HG02763 (cell line): ENCODE results near the gene IBA57.

Experiments used
- ATAC-seq: cut with Tn5 transposase; IDR thresholded peaks from one replicate; pipeline ENCODE4 v1.9.1; 2021; ENCODE audit warnings: mild to moderate bottlenecking, moderate library complexity; ENCODE audit not compliant: unreplicated experiment

The IBA57 gene

DNA sequence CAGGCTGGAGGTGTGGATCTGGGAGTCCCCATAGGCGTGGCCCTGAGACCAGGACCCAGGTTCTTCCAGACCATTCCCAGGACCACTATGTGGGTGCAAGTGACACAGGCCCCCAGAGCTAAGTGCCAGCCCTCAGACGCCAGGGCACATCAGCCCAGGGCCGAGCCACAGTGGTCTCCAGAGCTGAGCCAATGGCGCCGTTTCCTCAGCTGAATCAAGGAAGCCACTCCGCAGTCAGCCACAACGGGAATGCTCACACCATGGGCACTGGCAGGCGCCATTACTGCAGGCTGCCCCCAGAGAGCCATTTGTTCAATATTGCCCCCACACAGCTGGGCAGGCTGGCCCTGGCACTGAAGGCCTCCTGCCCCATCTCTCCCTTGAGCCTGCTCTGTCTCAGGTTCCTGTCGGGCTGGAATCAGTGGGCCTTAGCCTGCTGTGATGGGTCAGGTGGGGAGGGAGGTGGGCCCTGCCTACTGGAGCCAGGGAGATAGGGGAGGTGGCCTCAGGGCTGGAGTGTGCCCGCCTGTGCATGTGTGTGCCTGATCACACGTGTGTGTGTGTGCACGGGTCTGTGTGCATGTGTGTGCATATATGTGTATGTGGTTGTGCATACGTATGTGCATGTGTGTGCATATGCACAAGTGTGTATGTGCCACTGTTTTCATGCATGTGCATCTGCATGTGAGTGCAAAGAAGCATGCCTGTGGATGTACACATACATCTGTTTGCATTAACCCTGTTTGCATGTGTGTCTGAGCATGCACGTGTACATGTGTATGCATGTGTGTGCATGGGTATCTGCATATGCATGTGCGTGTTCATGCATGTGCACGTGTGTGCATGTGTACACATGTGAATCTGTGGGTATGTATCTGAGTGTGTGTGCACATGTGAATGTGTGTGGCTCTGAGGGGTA, 9.7 kb upstream of the IBA57 start:
- no peak for ATAC-seq

DNA sequence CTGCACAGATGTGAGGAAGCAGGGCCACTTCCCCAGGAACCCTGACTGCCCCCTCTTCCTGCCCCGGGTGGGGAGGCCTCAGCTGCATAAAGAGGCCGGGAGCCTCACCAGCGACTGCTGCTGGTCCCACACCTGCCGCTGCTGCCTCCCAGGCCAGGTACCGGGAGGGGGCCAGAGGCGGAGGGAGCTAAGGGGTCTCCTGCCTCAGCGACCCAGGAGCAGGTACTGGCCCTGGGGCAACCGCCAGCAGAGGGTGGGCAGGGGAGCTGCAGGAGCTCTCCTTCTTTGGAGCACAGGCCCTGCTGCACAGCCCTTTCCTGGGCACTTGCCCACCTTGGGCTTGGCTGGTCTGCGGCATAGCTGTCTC, 9.1 kb upstream of the IBA57 start:
- ATAC-seq, result no peak

- ATAC-seq, result no peak
Observed at GRCh38 chr1:228156941-228157728, 8.5 kb upstream of the IBA57 start.

DNA sequence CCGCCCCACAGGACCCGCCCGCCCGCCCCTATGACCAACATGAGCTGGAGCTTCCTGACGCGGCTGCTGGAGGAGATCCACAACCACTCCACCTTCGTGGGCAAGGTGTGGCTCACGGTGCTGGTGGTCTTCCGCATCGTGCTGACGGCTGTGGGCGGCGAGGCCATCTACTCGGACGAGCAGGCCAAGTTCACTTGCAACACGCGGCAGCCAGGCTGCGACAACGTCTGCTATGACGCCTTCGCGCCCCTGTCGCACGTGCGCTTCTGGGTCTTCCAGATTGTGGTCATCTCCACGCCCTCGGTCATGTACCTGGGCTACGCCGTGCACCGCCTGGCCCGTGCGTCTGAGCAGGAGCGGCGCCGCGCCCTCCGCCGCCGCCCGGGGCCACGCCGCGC, 7.9 kb upstream of the IBA57 start:
- no peak for ATAC-seq

DNA sequence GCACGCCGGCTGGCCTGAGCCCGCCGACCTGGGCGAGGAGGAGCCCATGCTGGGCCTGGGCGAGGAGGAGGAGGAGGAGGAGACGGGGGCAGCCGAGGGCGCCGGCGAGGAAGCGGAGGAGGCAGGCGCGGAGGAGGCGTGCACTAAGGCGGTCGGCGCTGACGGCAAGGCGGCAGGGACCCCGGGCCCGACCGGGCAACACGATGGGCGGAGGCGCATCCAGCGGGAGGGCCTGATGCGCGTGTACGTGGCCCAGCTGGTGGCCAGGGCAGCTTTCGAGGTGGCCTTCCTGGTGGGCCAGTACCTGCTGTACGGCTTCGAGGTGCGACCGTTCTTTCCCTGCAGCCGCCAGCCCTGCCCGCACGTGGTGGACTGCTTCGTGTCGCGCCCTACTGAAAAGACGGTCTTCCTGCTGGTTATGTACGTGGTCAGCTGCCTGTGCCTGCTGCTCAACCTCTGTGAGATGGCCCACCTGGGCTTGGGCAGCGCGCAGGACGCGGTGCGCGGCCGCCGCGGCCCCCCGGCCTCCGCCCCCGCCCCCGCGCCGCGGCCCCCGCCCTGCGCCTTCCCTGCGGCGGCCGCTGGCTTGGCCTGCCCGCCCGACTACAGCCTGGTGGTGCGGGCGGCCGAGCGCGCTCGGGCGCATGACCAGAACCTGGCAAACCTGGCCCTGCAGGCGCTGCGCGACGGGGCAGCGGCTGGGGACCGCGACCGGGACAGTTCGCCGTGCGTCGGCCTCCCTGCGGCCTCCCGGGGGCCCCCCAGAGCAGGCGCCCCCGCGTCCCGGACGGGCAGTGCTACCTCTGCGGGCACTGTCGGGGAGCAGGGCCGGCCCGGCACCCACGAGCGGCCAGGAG, 7.2 kb upstream of the IBA57 start:
- no peak for ATAC-seq

GRCh38 chr1:228159008-228159665, 6.5 kb upstream of the IBA57 start:
- ATAC-seq, result no peak

GRCh38 chr1:228160201-228160761, 5.3 kb upstream of the IBA57 start:
- no peak for ATAC-seq

GRCh38 chr1:228161362-228161761, 4.2 kb upstream of the IBA57 start:
- ATAC-seq, result no peak

DNA sequence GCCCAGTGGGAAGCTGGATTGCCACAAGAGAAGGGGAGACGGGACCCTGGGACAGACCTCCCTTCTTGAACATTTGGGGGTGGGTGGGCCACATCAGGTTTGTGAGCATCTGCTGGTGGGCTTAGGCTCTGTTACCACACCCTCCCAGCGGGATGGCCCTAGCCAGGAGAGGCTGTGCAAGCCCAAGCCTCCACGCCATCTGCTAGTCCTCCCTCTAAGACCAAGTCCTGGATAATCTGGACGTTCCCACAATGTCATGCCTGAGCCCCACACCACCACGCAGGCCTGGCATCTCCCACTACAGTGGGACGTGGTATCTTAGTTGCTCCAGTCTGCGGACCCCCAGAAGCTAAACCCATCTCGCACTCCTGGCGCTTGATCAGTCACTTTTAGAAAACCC, 3.7 kb upstream of the IBA57 start:
- ATAC-seq, result no peak

- no peak for ATAC-seq
Observed at GRCh38 chr1:228162286-228163006, 3.2 kb upstream of the IBA57 start.

GRCh38 chr1:228163007-228163753, 2.4 kb upstream of the IBA57 start:
- ATAC-seq, result no peak

DNA sequence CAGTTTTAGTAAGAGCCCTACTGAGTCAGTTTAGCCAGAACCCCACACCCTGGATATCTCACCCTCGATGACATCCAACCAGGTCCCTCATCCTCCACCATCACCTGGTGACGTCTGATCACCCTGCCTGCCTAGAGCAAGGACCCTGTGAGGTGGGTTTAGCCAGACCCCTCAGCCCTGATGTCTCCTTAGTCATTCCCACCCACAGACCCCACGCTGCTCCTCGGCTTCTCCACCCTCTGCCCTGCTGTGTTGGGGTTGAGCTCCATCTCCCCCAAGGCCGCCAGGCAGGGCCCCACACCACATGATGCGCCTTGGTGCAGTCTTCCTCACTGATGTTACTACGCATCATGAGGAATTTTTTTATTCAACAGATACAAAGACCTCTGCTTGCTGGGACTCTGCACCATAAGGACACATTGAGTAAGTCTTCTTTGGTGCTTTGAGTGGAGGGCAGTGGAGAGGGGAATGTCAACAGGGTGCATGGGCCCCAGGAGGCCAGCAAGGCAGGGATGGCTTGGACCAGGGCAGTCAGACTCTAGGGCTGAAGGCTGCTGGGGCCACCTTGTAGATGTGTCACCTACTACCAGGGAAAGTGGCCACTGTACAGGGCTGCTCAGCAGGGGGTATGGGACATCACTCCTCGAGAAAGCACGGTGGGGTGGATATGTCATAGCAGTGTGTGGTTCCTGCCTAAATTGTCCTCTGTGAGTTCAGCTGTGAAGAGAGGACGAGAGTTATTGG, 1.7 kb upstream of the IBA57 start:
- no peak for ATAC-seq

DNA sequence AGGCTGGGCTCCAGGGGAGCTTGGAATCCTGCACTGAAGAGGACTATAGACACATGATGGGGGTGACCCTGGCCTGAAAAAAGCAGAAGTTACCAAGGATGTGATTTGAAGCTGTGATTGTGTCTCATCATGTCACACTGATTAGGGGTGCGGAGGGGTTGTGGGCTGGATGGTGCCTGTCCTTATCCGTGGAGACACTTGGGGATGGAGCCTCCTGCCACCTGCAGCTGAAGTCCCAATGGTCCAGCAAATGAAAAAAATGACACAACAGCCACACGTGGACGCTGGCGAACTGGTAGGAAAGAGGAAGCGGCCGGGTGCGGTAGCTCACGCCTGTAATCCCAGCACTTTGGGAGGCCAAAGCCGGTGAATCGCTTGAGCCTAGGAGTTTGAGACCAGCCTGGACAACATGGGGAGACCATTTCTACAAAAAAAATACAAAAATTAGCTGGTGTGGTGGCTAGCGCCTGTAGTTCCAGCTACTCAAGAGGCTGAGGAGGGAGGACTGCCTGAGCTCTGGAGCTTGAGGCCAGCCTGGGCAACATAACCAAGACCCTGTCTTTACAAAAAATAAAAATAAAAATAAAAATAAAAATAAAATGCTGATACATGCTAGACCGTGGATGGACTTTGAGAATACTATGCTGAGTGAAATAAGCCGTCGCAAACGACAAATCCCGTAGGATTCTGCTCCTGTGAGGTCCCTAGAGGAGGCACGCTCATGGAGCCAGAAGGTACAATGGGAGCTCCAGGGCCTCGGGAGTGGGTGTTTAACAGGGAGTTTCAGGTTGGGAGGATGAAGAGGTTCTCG, 838 bp upstream of the IBA57 start:
- ATAC-seq, result no peak

- ATAC-seq, result peak; percentile 7
Observed at GRCh38 chr1:228166170-228166936, 749 bp downstream of the IBA57 start.

DNA sequence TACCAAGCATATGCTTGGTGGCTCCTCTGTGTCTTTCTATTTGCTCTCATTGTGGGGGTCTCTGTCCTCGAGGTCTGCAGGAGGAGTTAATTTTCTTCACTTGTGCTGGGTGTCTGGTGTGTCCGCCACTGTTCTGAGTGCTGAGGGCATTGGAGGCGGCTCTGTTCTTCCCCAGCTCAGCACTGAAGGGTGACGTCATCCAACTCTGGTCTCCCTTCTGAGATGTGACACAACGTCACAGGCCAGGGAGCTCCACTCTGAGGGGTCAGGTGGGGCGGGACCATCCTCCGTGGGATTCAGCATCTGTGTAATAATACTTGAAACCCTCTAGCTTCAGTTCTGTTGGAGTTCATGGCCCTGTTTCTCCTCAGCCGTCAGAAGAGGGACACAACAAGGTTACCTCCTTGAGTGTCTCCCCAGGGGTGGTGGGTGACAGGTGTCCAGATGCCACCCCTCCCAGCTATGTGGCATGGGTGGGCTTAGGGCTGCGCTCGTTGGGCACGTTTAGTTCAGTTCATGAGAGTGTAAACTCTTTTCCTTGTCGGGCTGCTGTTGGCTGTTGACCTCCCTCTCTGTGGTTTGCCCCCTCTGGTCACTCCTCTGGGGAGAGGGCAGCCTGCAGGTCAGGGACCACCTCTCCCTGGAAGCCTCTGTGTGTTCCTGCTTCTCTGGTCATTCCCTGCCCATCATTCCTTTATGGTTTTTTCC, 3.1 kb downstream of the IBA57 start:
- ATAC-seq, result no peak

- no peak for ATAC-seq
Observed at GRCh38 chr1:228169345-228169744, 3.7 kb downstream of the IBA57 start.
